Measurements from ENCODE around the gene MRPS5.

GRCh38 chr2:95039978-95040377 lies 81.6 kb downstream of the MRPS5 start:
- TF ChIP-seq POLR2AphosphoS5 (IDR thresholded peaks at IDR 0.05; ENCODE audit: low read depth, low read length) = no peak
- no peak for TF ChIP-seq TAF1 (IDR thresholded peaks at IDR 0.05; ENCODE audit: low read depth, low read length)
- no peak for TF ChIP-seq POLR2A (IDR thresholded peaks at IDR 0.05; ENCODE audit: low read depth, low read length)

Data from GM12891 (cell line).